Endothelial cell (in vitro differentiated cells): ENCODE measurements around the gene SMG5. TPM values are rescaled to one million over a fixed set of nuclear protein-coding genes. Genes with fewer than 3 reads are reported as not detected.
A peak's percentile ranks its signal among the peaks of the same experiment; 100 is the strongest.
"Not testable (repeated sequence)": the region's sequence is repeated elsewhere in the genome, so short reads cannot be mapped to it uniquely, and the experiment has no call there.

Experiments
- DNase-seq: peaks from one replicate; pipeline ENCODE4 v3.0.0; 2021; ENCODE audit warnings: low spot score
- H3K27ac Mint-ChIP-seq: one replicate; pipeline ENCODE4 v1.8.0; 2021; ENCODE audit warnings: mixed read lengths, inconsistent platforms; ENCODE audit not compliant: unreplicated experiment
- H3K27me3 Mint-ChIP-seq: one replicate; pipeline ENCODE4 v1.8.0; 2021; ENCODE audit warnings: mild to moderate bottlenecking, moderate library complexity, mixed read lengths, inconsistent platforms; ENCODE audit not compliant: unreplicated experiment
- H3K36me3 Mint-ChIP-seq: one replicate; pipeline ENCODE4 v1.8.0; 2021; ENCODE audit warnings: mild to moderate bottlenecking, low read depth, mixed read lengths, inconsistent platforms; ENCODE audit not compliant: unreplicated experiment
- H3K4me1 Mint-ChIP-seq: one replicate; pipeline ENCODE4 v1.8.0; 2021; ENCODE audit warnings: mild to moderate bottlenecking, mixed read lengths, inconsistent platforms; ENCODE audit not compliant: unreplicated experiment
- H3K4me3 Mint-ChIP-seq: one replicate; pipeline ENCODE4 v1.8.0; 2021; ENCODE audit warnings: mild to moderate bottlenecking, mixed read lengths, inconsistent platforms; ENCODE audit not compliant: unreplicated experiment
- H3K9me3 Mint-ChIP-seq: one replicate; pipeline ENCODE4 v1.8.0; 2021; ENCODE audit warnings: mixed read lengths, inconsistent platforms; ENCODE audit not compliant: unreplicated experiment
- CTCF ChIP-seq: fragments of 200-600 bp; sonication (generic); IDR thresholded peaks from one replicate; pipeline ENCODE4 v1.5.0; 2021; ENCODE audit warnings: antibody characterized with exemption; ENCODE audit not compliant: unreplicated experiment
- total RNA-seq: library from RNA; stranded (reverse); fragmentation: NEBNext Ultra II Directional; extraction: Animal tissue kit (Norgen Biotek cat#: 25700); gene quantifications from one replicate; pipeline ENCODE4 v1.2.1, GENCODE V29; 2021; ENCODE audit not compliant: unreplicated experiment

SMG5 gene
- total RNA-seq, 1 donor from 2014 or later = 75.2 TPM

GRCh38 chr1:156226116-156226538 is 56.5 kb downstream of the SMG5 start:
- Mint-ChIP-seq H3K27me3 (peaks cover 2% of the 10 kb centered on the region), H3K4me3 (no peak overlapping the region), H3K36me3 (peaks cover 33% of the 10 kb centered on the region), H3K4me1 (peaks cover 4% of the 10 kb centered on the region), H3K27ac (no peak overlapping the region), H3K9me3 (no peaks in the 10 kb centered on the region)
- TF ChIP-seq CTCF = no peak
- no peak for DNase-seq

GRCh38 chr1:156225677-156226014 is 57.0 kb downstream of the SMG5 start:
- DNase-seq = no peak
- Mint-ChIP-seq H3K36me3 (peaks cover 36% of the 10 kb centered on the region), H3K9me3 (no peaks in the 10 kb centered on the region), H3K27ac (peak overlapping the region; percentile 76), H3K4me1 (peaks cover 4% of the 10 kb centered on the region), H3K27me3 (peaks cover 2% of the 10 kb centered on the region), H3K4me3 (no peak overlapping the region)
- no peak for TF ChIP-seq CTCF

- Mint-ChIP-seq H3K36me3 (peaks cover 27% of the 10 kb centered on the region), H3K27me3 (peaks cover 2% of the 10 kb centered on the region), H3K4me3 (no peak overlapping the region), H3K27ac (no peak overlapping the region), H3K9me3 (no peaks in the 10 kb centered on the region), H3K4me1 (peaks cover 4% of the 10 kb centered on the region)
- no peak for TF ChIP-seq CTCF
- no peak for DNase-seq
Measured at GRCh38 chr1:156221986-156222692, 60.5 kb downstream of the SMG5 start.

GRCh38 chr1:156220226-156220625 is 62.4 kb downstream of the SMG5 start:
- DNase-seq = no peak
- Mint-ChIP-seq H3K36me3 (peaks cover 27% of the 10 kb centered on the region), H3K9me3 (no peaks in the 10 kb centered on the region), H3K27me3 (peaks cover 2% of the 10 kb centered on the region), H3K4me3 (no peak overlapping the region), H3K4me1 (peaks cover under 1% of the 10 kb centered on the region), H3K27ac (no peak overlapping the region)
- no peak for TF ChIP-seq CTCF

GRCh38 chr1:156217871-156218270 is 64.8 kb downstream of the SMG5 start:
- Mint-ChIP-seq H3K27me3 (peaks cover 4% of the 10 kb centered on the region), H3K4me3 (no peak overlapping the region), H3K36me3 (peaks cover 18% of the 10 kb centered on the region), H3K9me3 (no peaks in the 10 kb centered on the region), H3K27ac (no peak overlapping the region), H3K4me1 (peaks cover 3% of the 10 kb centered on the region)
- DNase-seq = no peak
- TF ChIP-seq CTCF = no peak

- H3K27me3 Mint-ChIP-seq, H3K36me3 Mint-ChIP-seq, H3K4me1 Mint-ChIP-seq, DNase-seq, H3K4me3 Mint-ChIP-seq, H3K27ac Mint-ChIP-seq, H3K9me3 Mint-ChIP-seq: not testable (repeated sequence)
Measured at GRCh38 chr1:156216361-156217086, 66.1 kb downstream of the SMG5 start.
